C4-2B (cell line): ENCODE measurements around the gene C1orf50.

Source experiments
- ZFX ChIP-seq: fragments of 450-650 bp; IDR thresholded peaks from 2 replicates; pipeline ENCODE4 v1.6.1; 2017
- TF ChIP-seq, protein P1 (sequence below): fragments of 450-650 bp; conservative IDR thresholded peaks from 2 replicates; pipeline ENCODE4 v1.5.1; 2017; ENCODE audit warnings: mild to moderate bottlenecking

DNA sequence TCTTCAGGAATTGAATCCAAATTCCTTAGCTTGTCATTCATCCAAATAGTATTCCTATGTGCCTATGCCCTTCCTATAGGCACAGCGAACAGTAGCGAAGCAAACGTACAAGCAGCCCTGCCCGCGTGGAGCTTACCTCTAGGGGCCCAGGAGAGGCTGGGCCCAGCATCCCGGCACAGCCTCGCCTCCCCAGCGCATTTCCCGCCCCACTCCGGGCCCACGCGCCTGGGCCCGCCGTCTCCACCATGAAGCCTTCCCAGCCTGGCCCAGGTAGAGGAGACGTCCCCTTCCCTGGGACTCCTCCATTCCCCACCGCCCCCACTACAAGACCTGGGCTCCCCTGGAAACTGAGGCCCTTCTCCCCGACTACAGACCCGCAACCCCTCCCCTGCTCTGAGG is 17.5 kb downstream of the C1orf50 start:
- TF ChIP-seq, protein P1, sequence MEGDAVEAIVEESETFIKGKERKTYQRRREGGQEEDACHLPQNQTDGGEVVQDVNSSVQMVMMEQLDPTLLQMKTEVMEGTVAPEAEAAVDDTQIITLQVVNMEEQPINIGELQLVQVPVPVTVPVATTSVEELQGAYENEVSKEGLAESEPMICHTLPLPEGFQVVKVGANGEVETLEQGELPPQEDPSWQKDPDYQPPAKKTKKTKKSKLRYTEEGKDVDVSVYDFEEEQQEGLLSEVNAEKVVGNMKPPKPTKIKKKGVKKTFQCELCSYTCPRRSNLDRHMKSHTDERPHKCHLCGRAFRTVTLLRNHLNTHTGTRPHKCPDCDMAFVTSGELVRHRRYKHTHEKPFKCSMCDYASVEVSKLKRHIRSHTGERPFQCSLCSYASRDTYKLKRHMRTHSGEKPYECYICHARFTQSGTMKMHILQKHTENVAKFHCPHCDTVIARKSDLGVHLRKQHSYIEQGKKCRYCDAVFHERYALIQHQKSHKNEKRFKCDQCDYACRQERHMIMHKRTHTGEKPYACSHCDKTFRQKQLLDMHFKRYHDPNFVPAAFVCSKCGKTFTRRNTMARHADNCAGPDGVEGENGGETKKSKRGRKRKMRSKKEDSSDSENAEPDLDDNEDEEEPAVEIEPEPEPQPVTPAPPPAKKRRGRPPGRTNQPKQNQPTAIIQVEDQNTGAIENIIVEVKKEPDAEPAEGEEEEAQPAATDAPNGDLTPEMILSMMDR: no peak
- no peak for TF ChIP-seq ZFX
